ENCODE data around the gene FKBP10. TPM values are rescaled to one million over a fixed set of nuclear protein-coding genes. Genes with fewer than 3 reads are reported as not detected.
"Not testable (repeated sequence)": the region's sequence is repeated elsewhere in the genome, so short reads cannot be mapped to it uniquely, and the experiment has no call there.

Gene FKBP10
- total RNA-seq, 1 experiment from 2014 or later: 91.9 TPM

DNA sequence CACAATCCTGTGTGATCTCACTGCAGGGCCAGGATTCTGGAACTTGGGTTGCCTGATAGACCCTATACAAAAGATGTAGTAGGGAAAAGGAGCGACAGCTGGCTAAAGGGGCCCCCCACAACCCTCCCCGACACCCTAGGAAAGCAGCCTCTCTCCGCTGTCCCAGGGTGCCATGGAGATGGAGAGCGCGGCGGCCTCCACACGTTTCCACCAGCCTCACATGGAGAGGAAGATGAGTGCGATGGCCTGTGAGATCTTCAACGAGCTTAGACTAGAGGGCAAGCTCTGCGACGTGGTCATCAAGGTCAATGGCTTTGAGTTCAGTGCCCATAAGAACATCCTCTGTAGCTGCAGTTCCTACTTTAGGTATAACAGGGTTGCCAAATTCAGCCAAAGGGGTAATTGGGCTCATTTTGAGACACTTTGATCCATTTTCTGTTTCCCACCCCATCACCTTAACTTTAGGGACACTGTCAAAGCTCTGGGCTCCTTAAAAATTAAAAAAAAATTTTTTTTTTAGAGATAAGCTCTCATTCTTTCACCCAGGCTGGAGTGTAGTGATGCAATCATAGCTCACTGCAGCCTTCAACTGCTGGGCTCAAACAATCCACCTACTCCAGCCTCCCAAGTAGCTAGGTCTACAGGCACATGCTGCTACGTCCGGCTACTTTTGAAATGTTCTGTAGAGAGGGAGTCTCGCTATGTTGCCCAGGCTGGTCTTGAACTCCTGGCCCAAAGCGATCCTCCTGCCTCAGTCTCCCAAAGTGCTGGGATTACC lies 25.1 kb downstream of the FKBP10 start, which contains the start of gene KLHL10:
Gene KLHL10, plus strand, starts transcription at position 65 of the 778 bp plus-strand sequence. Its CDS starts 108 bp downstream, at position 173.
- no peak for DNase-seq (ENCODE audit: low spot score)

DNA sequence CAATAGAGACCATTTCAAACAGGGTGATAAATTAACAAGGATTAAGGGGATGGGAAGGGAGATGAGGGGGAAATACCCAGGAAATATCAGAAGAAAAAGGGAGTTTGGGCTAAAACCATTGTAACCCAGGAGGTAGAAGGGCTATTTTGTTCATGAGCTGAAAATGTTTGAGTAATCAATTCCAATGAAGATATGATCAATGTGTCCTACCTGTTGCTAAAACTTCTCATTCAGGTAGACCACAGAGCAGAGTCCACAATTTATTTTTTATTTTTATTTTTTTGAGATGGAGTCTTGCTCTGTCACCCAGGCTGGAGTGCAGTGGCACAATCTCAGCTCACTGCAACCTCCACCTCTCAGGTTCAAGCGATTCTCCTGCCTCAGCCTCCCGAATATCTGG lies 26.6 kb downstream of the FKBP10 start:
- not testable (repeated sequence) for DNase-seq (ENCODE audit: low spot score)

DNA sequence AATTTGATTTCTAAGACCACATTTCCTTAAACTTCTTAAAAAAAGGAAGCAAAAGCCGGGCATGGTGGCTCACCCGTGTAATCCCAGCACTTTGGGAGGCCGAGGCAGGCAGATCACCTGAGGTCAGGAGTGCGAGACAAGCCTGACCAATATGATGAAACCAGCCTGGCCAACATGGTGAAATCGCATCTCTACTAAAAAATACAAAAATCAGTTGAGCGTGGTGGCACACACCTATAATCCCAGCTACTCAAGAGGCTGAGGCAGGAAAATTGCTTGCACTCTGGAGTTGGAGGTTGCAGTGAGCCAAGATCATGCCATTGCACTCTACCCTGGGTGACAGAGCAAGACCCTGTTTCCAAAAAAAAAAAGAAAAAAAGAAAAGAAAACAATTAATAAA lies 28.0 kb downstream of the FKBP10 start:
- DNase-seq (ENCODE audit: low spot score): not testable (repeated sequence)

DNA sequence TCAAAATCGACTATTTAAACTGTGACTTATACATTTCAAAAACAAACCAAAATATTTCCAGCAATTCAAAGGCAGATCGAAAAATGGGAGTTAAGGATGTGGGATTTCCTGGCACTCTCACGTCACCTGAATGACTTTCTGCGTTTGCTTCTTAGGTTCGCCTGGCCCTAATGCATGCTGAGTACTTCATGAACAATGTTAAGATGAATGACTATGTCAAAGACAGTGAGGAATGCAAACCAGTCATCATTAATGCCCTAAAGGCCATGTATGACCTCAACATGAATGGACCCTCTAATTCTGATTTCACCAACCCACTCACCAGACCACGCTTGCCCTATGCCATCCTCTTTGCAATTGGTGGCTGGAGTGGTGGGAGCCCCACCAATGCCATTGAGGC lies 32.2 kb downstream of the FKBP10 start:
- DNase-seq (ENCODE audit: low spot score): no peak

DNA sequence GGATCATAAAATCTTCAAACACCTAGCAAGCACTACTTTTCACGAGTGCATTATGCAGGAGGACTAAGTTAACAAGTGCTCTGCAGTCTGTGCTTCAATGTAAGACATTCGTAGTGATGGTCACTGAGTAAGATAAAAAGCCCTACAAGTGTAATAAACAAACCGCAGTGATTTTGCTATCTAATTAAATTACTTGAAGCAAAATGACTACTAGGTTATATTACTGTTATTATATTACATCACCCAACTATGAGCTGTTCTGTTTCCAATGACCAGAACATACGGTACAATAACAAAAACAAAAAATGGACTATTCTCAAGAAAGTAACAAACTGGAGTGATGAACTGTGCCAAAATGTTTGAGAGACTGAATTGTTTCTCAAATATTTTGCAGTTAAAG lies 36.0 kb downstream of the FKBP10 start:
- DNase-seq (ENCODE audit: low spot score): no peak

DNA sequence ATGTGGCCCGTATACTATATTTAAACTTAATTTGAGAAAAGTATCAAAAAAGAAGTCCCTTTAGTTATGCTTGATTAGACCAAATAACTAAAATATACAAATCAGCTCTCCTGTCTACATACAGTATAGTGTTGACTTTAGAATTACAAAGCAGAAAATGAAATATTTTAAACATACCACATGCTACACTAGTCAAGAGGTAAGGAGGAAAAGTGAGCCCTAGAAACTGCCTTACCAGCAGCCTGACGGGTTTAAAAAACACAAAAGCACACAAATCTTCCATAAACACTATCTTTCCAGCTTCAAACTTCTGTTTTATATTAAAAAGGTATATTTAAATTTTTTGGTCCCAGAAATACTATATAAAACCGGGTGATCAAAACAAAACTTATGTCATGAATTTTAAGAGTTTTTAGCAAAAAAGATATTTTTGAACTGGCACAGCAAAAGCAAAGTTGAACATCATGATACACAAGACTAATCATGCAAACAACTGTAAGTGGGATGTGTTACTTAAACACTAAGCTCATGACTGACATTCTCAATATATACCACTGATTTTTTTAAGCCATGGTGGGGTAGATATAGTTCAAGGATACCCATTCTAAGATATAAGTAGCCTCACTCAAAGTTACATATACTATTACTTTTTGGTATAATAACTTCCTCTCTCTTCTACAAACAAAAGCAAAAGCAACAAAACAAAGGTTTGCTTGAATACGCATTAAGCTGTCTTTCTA lies 36.6 kb downstream of the FKBP10 start:
- DNase-seq (ENCODE audit: low spot score): no peak

DNA sequence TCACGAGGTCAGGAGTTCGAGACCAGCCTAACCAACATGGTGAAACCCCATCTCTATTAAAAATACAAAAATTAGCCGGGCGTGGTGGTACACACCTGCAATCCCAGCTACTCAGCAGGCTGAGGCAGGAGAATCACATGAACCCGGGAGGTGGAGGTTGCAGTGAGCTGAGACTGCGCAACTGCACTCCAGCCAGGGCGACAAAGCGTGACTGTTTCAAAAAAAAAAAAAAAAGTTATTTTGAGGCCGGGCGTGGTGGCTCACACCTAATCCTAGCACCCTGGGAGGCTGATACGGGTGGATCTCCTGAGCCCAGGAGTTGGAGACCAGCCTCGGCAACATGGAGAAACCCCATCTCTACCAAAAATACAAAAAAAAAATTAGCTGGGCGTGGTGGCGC lies 38.6 kb downstream of the FKBP10 start:
- DNase-seq (ENCODE audit: low spot score): not testable (repeated sequence)

DNA sequence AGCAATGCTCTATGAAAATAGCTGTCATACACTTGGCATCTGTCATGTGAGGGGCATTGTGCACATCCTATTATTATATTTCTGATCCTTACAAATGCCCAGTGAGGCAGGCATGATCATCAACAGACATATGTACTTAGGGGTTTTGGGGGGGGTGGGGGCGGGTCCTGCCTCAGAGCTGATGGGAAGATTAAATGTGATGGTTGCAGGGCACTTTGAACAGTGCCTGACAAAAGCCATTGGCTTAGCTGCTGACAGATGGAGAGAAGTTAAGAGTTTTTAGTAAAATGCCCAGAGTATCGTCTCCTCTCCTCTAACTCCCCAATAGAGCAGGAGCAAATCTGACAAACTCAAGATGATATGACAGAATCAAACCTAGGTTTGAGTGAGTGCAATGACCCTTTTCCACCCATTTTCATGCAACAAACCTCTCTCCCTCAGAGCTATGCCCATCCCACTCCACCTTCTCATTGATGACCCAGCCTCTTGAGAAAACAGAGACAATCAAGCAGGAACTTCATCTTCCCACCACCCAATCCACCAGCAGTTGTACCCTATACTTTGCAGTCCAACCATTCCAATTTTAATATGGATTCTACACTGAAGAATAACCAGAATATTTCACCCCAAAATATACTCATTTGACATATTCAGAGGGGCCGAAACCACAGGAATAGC lies 47.6 kb downstream of the FKBP10 start:
- DNase-seq (ENCODE audit: low spot score): no peak

DNA sequence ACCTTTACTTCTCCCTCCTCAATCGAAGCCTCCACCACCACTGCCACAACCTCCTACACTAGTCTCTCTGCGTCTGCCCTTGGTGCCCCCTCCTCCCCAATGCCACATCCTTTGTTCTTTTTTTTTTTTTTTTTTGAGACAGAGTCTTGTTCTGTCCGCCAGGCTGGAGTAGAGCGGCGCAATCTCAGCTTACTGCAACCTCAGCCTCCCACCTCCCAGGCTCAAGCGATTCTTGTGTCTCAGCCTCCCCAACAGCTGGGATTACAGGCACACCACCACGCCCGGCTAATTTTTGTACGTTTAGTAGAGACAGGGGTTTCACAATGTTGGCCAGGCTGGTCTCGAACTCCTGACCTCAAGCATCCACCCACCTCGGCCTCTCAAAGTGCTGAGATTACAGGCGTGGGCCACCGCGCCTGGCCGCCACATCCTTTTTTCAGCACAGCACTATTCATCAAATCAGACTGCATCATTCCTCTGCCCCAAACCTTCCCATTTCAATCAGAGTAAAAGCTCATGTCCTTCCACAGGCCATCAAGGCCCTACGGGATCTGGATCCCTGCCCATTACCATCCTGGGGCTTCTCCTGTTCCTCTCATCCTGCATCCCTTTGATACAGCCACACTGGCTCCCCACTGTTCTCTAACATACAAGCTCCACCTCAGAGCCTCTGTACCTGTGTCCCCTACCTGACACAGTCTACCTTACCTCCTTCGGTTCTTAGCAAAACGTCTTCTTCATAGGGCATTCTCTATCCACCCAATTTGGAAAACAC lies 50.5 kb downstream of the FKBP10 start:
- DNase-seq (ENCODE audit: low spot score): no peak

DNA sequence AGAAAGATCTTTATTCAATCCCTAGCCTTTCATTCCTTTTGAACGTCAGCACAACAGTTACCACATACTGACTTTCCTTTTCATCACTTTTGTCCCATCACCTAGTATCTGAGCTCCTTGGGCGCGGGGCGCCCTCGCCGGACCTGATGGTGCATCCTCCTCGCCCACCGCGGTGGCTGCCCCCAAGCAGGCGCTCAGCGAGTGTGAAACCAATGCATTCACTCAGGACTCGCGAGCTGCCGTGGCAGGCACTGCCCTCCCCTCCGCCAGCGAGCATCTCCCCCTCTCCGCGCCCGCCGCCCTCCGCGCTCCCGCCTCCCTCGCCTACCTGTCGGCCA lies 51.7 kb downstream of the FKBP10 start:
- DNase-seq (ENCODE audit: low spot score): no peak

DNA sequence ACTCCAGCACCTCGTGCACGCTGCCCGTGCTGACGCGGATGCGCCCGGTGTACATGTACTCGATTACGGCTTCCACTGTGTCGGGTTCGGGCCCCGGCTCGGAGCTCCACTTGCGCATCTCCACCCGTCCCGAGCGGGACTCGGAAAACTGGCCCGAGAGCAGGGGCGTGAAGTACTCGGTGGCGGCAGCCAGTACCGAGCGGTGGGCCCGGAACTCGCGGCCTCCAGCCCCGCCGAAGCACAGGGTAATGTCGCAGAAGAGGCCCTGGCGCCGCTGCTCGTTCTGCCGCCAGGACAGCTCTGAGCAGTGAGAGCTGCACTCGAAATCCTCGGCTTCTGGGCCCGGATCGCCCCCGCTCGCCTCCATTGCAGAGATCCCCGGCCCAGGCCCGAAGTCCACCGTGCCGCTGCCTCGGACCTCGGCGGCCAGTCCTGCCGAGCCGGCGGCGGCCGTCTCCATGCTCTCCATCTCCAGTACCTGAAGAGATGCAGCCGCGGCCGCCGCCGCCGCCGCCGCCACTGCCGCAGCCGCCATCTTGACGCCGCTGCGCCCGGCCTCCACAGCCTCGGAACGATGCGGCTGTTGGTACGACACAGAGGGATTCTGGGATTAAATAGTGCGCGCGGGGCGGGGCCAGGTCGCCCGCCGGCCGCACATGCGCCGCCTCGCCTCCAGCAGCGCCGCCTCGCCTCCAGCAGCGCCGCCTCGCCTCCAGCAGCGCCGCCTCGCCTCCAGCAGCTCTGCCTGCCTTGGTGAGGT lies 52.2 kb downstream of the FKBP10 start, which contains the start of gene KLHL11:
Gene KLHL11, minus strand, starts transcription at position 588 of the 760 bp plus-strand sequence. Its CDS starts 53 bp downstream, at position 535.
- peak; percentile 81 for DNase-seq (ENCODE audit: low spot score)

DNA sequence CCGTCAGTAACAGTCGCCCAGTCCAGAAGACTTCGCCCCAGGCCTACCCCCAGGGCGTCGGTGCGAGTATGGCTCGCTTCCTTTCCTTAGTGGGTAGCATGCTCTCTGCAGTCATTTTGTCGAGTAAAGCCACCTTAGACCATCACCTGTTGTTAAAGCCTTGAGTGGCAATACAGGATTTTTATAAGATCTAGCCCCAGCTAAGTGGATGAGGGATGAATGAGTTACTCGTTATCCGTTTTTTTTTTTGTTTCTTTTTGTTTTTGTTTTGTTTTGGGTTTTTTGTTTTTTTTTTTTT lies 52.7 kb downstream of the FKBP10 start:
- no peak for DNase-seq (ENCODE audit: low spot score)

DNA sequence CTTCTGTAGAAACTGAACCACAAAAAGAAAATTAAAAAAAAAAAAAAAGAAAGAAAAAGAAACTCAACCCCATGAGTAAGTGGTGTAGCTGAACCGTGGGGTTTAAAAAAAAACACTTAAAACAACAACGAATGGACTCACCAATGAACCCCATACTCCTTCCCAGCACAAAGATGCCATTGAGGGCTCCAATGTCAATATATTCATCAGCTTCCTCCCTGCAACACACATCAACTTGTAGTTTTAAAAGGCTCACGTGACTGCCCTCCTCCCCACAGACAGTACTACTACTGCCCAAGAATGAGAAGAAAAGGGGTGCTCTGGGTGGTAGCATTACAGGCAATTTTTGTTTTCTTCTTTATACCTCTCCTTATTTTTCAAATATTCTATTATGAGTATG lies 55.8 kb downstream of the FKBP10 start:
- DNase-seq (ENCODE audit: low spot score): no peak

DNA sequence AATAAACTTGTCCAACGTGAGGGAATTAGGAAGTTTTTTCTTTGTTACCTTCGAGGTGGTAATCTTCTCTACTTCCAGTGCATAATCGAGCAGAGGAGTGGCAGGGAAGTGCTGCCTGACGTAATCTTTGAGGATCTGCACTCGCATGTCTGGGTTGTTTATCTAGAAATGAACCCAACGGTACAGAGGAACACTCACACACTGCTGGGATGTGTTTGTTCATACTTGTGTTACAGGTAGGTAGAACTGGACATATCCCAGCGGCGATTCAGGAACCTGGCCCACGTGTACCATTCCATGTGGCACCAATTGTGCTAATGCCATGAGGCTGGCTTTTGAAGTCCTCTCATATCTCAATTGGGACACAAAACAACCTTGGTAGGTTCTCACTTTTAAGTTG lies 56.6 kb downstream of the FKBP10 start:
- no peak for DNase-seq (ENCODE audit: low spot score)

DNA sequence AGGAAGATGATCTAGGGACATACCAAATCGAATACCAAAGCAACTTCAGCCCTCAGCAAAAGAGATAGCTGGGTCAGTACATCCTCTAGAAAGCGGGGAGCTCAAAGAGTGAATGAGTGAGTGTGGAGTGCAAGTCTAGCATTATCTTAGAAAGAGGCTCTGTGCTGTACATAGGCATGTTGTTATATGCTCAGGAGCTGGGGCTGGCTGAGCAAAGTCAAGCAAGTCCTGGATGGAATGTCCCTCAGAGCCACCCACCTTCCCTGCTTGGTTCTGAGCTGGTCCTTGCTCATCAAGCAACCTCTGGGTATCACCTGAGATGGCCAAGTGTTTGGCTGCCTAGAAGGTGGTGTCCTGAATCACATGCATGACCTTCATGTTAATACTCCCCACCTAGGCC lies 57.3 kb downstream of the FKBP10 start:
- no peak for DNase-seq (ENCODE audit: low spot score)

DNA sequence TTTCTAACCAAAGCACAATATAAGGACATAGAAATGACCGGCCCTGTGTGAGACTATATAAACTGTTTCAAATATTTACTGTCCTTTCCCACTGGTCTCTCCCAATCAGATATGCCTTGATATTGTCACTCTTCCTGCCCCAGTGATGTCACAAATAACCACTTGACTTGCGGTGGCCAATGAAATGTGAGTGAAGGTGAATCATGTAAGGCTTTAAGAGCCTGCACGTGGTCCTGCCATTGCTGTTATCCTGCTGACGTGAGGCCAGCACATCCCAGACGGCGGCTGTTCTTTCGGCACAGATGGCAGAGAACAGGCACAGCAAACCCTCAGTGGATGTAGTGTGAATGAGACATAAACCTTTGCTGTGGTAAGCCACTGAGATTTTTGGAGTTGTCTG lies 57.8 kb downstream of the FKBP10 start:
- no peak for DNase-seq (ENCODE audit: low spot score)

DNA sequence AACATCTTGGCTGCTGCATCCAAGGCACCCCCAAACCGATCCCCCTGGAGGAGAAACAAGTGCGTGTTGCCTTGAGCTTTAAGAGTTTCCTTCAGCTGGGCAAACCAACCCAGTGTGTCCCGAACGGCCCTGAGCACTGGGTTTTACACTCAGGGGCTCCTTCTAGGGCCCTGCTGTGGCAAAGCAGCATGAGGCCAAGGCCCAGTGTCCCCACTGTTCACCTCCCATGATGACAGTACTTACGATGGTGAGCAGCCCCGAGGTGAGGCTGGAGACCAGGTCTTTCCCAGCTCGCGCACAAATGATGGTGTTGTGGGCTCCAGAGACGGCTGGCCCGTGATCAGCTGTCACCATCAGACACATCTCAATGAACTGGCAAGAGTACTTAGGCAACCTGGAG lies 59.0 kb downstream of the FKBP10 start:
- DNase-seq (ENCODE audit: low spot score): no peak
